ENCODE measurements around the gene ZNF625.

Gene ZNF625

DNA sequence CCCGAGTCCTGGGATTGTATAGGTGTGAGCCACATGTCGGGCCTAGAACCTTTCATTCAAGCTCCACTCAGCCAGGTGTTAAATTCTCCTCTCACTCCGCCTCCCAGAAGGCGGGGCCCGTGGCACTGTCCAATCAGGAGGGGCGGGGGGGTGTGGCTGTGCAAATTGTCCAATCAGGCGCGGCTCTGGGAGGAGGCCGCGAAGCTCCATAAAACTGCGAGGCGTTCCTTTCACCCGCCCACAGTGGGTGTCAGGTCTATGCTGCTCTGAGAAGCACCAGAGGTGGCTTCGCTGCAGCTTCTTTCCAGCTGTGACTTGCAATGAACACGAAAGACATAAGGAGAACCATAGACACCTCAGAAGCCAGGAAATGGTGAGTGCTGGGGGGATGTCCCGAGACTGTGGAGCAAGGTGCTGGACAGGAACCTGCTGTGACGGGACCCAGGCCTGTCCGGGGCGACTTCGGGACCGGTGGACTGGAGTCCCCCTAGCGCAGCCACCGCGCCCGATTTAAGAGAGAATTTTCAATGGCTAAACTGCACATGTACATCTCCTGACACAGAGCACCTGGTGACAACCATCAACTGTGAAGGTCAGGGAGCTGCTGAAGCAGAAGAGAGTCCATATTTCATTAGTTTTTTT, 3.4 kb upstream of the ZNF625 start:
- no peak for DNase-seq (ENCODE audit: low read depth, low spot score)
- TF ChIP-seq, protein P1, sequence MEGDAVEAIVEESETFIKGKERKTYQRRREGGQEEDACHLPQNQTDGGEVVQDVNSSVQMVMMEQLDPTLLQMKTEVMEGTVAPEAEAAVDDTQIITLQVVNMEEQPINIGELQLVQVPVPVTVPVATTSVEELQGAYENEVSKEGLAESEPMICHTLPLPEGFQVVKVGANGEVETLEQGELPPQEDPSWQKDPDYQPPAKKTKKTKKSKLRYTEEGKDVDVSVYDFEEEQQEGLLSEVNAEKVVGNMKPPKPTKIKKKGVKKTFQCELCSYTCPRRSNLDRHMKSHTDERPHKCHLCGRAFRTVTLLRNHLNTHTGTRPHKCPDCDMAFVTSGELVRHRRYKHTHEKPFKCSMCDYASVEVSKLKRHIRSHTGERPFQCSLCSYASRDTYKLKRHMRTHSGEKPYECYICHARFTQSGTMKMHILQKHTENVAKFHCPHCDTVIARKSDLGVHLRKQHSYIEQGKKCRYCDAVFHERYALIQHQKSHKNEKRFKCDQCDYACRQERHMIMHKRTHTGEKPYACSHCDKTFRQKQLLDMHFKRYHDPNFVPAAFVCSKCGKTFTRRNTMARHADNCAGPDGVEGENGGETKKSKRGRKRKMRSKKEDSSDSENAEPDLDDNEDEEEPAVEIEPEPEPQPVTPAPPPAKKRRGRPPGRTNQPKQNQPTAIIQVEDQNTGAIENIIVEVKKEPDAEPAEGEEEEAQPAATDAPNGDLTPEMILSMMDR (IDR thresholded peaks at IDR 0.05; ENCODE audit: low read depth, low read length): no peak
- no peak overlapping the region for H3K4me3 ChIP-seq (ENCODE audit: low read depth, low read length)
- in situ Hi-C loops (cut with HindIII; ENCODE audit: low sequenced_read_pairs): no loop called here

- TF ChIP-seq, protein P1 (IDR thresholded peaks at IDR 0.05; ENCODE audit: low read depth, low read length): no peak
- in situ Hi-C loops (cut with HindIII; ENCODE audit: low sequenced_read_pairs): no loop called here
- peak overlapping the region; percentile 88 for H3K4me3 ChIP-seq (ENCODE audit: low read depth, low read length)
- DNase-seq (ENCODE audit: low read depth, low spot score): no peak
These were observed 1.1 kb downstream of the ZNF625 start for GRCh38 chr19:12155324-12155860.

GRCh38 chr19:12145348-12145747, 11.2 kb downstream of the ZNF625 start:
- TF ChIP-seq, protein P1 (IDR thresholded peaks at IDR 0.05; ENCODE audit: low read depth, low read length): no peak
- in situ Hi-C loops (cut with HindIII; ENCODE audit: low sequenced_read_pairs): no loop called here
- H3K4me3 ChIP-seq (ENCODE audit: low read depth, low read length): no peak overlapping the region
- DNase-seq (ENCODE audit: low read depth, low spot score): no peak

DNA sequence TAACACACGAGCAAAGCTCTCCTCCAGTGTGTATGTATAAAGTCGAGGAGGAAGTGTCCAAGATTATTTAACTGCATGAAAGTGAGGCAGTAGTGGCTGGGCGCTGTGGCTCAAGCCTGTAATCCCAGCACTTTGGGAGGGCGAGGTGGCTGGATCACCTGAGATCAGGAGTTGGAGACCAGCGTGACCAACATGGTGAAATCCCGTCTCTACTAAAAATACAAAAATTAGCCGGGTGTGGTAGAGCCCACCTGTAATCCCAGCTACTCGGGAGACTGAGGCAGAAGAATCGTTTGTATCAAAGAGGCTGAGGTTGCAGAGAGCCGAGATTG, 15.2 kb downstream of the ZNF625 start:
- no peak for DNase-seq (ENCODE audit: low read depth, low spot score)
- no peak overlapping the region for H3K4me3 ChIP-seq (ENCODE audit: low read depth, low read length)
- in situ Hi-C loops (cut with HindIII; ENCODE audit: low sequenced_read_pairs): no loop called here
- TF ChIP-seq, protein P1 (IDR thresholded peaks at IDR 0.05; ENCODE audit: low read depth, low read length): no peak

DNA sequence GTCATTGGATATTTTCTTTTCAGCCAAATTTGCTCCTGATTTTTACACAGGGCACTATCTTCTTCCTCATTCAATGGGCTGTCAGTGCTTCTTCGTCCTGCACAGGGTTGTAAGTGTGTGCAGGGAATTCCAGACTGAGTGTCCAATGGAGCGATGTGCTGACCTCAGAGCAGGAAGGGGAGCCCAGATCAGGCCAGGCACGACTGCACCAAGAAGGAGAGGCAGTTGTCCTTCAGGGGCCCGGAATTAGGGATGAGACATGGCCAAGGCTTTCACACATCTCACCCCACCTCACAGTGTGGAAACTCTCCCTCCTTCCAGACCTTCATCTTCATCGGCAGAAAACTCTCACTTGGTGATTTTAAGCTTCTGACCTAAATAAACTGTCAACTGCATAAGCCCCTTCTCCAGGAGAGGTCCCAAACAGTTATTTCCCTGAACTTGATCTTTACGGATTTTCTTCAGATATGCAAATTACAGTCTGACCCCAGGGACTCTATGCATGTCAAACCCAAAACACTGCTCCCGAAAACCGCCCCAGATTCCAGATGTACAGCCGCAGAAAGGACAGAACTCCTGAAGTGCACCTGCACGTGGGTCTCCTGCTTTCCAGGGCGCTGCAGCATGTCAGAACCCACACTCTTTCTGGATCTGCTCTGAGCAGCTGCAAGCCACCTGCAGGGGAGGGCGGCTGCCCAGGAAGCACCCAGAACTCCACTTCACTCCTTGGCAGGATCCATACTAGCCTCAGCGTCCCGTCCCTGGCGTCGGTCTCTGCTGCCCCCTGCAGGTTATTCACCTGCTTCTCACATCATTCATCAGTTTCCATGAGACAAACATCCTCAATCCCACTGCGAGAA, 15.8 kb downstream of the ZNF625 start:
- H3K4me3 ChIP-seq (ENCODE audit: low read depth, low read length): peak overlapping the region; percentile 78
- TF ChIP-seq, protein P1 (IDR thresholded peaks at IDR 0.05; ENCODE audit: low read depth, low read length): peak; percentile 77
- DNase-seq (ENCODE audit: low read depth, low spot score): peak; percentile 83
- in situ Hi-C loops (cut with HindIII; ENCODE audit: low sequenced_read_pairs): no loop called here

GRCh38 chr19:12139885-12140544, 16.5 kb downstream of the ZNF625 start, which contains the start of gene ZNF20:
Gene ZNF20 (minus strand): TSS chr19:12140350. CDS start chr19:12140182, 168 bp downstream.
- in situ Hi-C loops (cut with HindIII; ENCODE audit: low sequenced_read_pairs): no loop called here
- TF ChIP-seq, protein P1 (IDR thresholded peaks at IDR 0.05; ENCODE audit: low read depth, low read length): no peak
- H3K4me3 ChIP-seq (ENCODE audit: low read depth, low read length): peak within 1 kb of the TSS; percentile 78
- peak; percentile 94 for DNase-seq (ENCODE audit: low read depth, low spot score)

Data from astrocyte of the spinal cord (primary cell).